Upper lobe of left lung (tissue), 6 donors: ENCODE measurements around the gene KCNK3. TPM values are rescaled to one million over a fixed set of nuclear protein-coding genes. Genes with fewer than 3 reads are reported as not detected.
A peak's percentile ranks its signal among the peaks of the same experiment; 100 is the strongest.

Experiments used
- ATAC-seq, 2 donors: fragments of 200-7000 bp; cut with Tn5 transposase; one replicate each; pipeline ENCODE4 v1.9.1; 2022; ENCODE audit warnings: mild to moderate bottlenecking in 2 of 2, moderate library complexity in 2 of 2; ENCODE audit not compliant: low FRiP score in 2 of 2
- DNase-seq, 2 donors: peaks; one replicate each; pipeline ENCODE4 v3.0.0-alpha.2; 2019 to 2020
- H3K27ac ChIP-seq, 4 donors: fragments of 200-600 bp; sonication (generic); one replicate each; pipeline ENCODE4 v1.5.1; 2016 to 2019
- H3K27me3 ChIP-seq, 4 donors: fragments of 200-600 bp; sonication (generic); one replicate each; pipeline ENCODE4 v1.5.1; 2017 to 2019
- H3K36me3 ChIP-seq, 4 donors: fragments of 200-600 bp; sonication (generic); one replicate each; pipeline ENCODE4 v1.5.1; 2016 to 2019
- H3K4me1 ChIP-seq, 4 donors: fragments of 200-600 bp; sonication (generic); one replicate each; pipeline ENCODE4 v1.5.1; 2018 to 2019
- H3K4me3 ChIP-seq, 4 donors: fragments of 200-600 bp; sonication (generic); one replicate each; pipeline ENCODE4 v1.5.1; 2017 to 2019; ENCODE audit warnings: mild to moderate bottlenecking in 2 of 4, moderate library complexity in 1 of 4
- H3K9me3 ChIP-seq, 4 donors: fragments of 200-600 bp; sonication (generic); one replicate each; pipeline ENCODE4 v1.5.1; 2018 to 2019
- CTCF ChIP-seq, 6 experiments: fragments of 450-650 bp in 4 of 6; fragments of 200-600 bp in 2 of 6; sonication (generic) in 2 of 6; IDR thresholded peaks; one replicate each; pipeline ENCODE4 v1.5.1; 2016 to 2019; ENCODE audit warnings: antibody characterized with exemption in 6 of 6
- EP300 ChIP-seq, 4 donors: sonication (generic); formaldehyde crosslinking; IDR thresholded peaks; one replicate each; pipeline ENCODE4 v1.5.1; 2017; ENCODE audit warnings: antibody characterized with exemption in 4 of 4, control low read depth in 2 of 4
- POLR2A ChIP-seq, 4 donors: fragments of 450-650 bp; IDR thresholded peaks; one replicate each; pipeline ENCODE4 v1.5.1; 2016 to 2017; ENCODE audit warnings: antibody characterized with exemption in 4 of 4, mild to moderate bottlenecking in 2 of 4
- POLR2AphosphoS5 ChIP-seq, 2 donors: sonication (generic); formaldehyde crosslinking; IDR thresholded peaks; one replicate each; pipeline ENCODE4 v1.5.1; 2017; ENCODE audit warnings: antibody characterized with exemption in 2 of 2
- WGBS, 2 donors: methylation state at CpG; one replicate each; pipeline ENCODE4 v1.1.5; 2017 to 2018; 5-methylcytosine and 5-hydroxymethylcytosine counted together
- total RNA-seq, 6 donors: library from RNA; depleted of rRNA in 4 of 6; stranded (reverse); fragments of >200 nt in 4 of 6; gene quantifications; one replicate each; pipeline versions ENCODE4 v1.1.0 to v1.2.1, GENCODE V29; 2016 to 2021
- donor health status: DM: no; HTN: no; CAD: no; lungs with moderate emphysema.
- donor health status: DM: no; HTN: yes; CAD: no; lungs with severe emphysema.

KCNK3 gene
- total RNA-seq, 6 donors from 2014 or later, result 3.0 to 36.1 (median 17.5) TPM

- Histone ChIP-seq H3K27me3 (no peaks in the 10 kb centered on the region), H3K27ac (peak overlapping the region; percentile 37 to 95 (median 82)), H3K4me3 (no peak overlapping the region), H3K4me1 (peaks cover 76 to 89% (median 81%) of the 10 kb centered on the region in 4 donors), H3K36me3 (peaks cover 0 to 14% (median under 1%) of the 10 kb centered on the region in 4 donors), H3K9me3 (no peaks in the 10 kb centered on the region)
- DNase-seq, result peak in 1 of 2 donors; percentile 85
- WGBS, 2 donors, result 69 to 70% methylated on average over 10 to 14 of the region's 14 CpGs
- TF ChIP-seq POLR2A (IDR thresholded peaks at IDR 0.05) (peak in 2 of 4 donors; percentile 21 to 79), POLR2AphosphoS5 (IDR thresholded peaks at IDR 0.05) (peak in 1 of 2 donors; percentile 72), EP300 (IDR thresholded peaks at IDR 0.05) (peak in 1 of 4 donors; percentile 40), CTCF (IDR thresholded peaks at IDR 0.05) (no peak)
- peak; percentile 69 to 79 for ATAC-seq
Observed at GRCh38 chr2:26769089-26769761, 76.7 kb downstream of the KCNK3 start.

DNA sequence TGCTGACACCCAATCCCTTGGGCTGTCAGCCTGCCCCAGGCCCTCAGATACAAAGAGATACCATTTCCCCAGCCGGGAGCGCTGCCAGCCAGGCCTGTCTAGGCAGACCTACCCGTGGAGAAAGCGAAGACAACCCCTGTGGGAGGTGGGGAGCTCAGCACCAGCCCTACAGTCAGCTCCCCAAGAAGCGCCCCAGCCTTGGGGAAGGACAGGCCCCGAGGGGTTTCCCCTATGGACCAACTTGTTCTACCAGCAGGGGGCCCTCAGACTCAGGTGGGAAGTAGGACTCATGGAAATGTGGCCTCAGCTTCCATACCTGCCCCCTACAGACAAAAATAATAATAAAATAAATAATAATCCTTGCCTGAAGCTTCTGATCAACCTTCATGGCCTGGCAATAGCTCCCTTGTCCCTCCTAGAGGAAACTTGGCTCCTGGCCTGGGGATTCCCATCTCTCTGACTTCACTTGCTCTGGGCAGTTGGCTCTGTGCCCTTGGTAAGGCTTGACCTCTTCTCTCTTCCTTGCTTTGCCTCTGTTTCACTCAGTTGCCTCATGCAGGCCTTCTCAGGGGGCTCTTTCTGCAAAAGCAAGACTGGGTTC is 78.6 kb downstream of the KCNK3 start:
- peak in 1 of 2 donors; percentile 50 for ATAC-seq
- TF ChIP-seq POLR2A (IDR thresholded peaks at IDR 0.05), result no peak
- peak in 1 of 2 donors; percentile 16 for TF ChIP-seq POLR2AphosphoS5 (IDR thresholded peaks at IDR 0.05)
- TF ChIP-seq CTCF (IDR thresholded peaks at IDR 0.05), result peak in 3 of 6 experiments; percentile 22 to 25 (median 23)
- Histone ChIP-seq H3K4me3 (no peak overlapping the region), H3K27me3 (no peaks in the 10 kb centered on the region), H3K36me3 (peaks cover 6 to 33% (median 15%) of the 10 kb centered on the region in 4 donors), H3K27ac (peak overlapping the region; percentile 68 to 86 (median 86)), H3K4me1 (peaks cover 64 to 75% (median 68%) of the 10 kb centered on the region in 4 donors), H3K9me3 (no peaks in the 10 kb centered on the region)
- peak in 1 of 2 donors; percentile 79 for DNase-seq
- WGBS, 2 donors, result 74% methylated on average over 6 of the region's 6 CpGs; no CpG with 5 or more reads in 1 of the 2 donors

DNA sequence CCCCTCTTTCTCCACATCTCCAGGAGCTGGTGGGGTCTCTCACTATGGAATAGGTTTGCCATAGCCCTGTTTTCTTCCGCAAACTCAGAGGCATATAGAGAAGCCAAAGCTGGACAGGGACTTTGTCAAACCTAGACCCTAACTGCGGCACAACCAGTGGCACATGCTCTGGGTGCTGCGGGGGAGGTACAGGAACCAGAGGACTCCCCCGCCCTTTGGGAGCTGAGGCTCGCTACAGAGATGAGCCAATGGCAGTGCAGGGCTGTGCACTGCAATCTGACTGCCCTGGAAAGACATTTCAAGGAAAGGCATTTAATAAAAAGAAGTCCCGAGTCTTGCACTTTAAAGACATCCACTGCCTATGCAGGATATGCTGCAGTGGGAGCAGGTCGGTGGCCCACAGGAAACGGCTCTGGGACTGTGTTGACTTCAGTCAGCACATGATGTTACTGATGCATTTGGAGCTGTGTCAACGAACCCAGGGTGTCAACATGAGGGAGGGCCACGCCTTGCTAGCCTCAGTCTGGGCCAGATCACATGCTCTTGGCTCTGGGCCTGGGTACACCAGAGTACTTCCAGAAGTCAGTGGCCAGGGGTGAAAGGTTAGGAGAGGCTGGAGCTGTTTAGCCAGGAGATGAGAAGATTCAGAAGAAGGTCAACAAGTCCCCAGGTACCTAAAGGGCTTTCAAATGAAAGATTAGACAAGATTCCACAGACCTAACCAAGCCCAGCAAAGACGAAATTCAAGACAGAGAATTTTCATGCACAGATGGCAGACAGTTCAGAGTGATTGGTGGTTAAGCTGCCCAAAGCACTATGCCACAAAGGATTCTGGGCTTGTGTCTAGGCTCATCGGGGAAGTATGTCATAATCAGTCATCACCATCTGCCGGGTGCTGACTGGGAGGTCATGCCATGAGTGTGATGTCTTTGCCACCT is 79.8 kb downstream of the KCNK3 start:
- Histone ChIP-seq H3K4me3 (no peak overlapping the region), H3K9me3 (no peaks in the 10 kb centered on the region), H3K4me1 (peaks cover 52 to 62% (median 56%) of the 10 kb centered on the region in 4 donors), H3K27me3 (no peaks in the 10 kb centered on the region), H3K27ac (peak overlapping the region; percentile 68 to 86 (median 86)), H3K36me3 (peaks cover 14 to 45% (median 27%) of the 10 kb centered on the region in 4 donors)
- DNase-seq, result peak in 1 of 2 donors; percentile 96
- ATAC-seq, result peak; percentile 84 to 89
- TF ChIP-seq EP300 (IDR thresholded peaks at IDR 0.05) (peak in 2 of 4 donors; percentile 88 to 99), POLR2AphosphoS5 (IDR thresholded peaks at IDR 0.05) (peak; percentile 92 to 97), POLR2A (IDR thresholded peaks at IDR 0.05) (peak in 1 of 4 donors; percentile 77), CTCF (IDR thresholded peaks at IDR 0.05) (no peak)
- WGBS, 2 donors, result 33 to 40% methylated on average over 6 to 13 of the region's 13 CpGs

DNA sequence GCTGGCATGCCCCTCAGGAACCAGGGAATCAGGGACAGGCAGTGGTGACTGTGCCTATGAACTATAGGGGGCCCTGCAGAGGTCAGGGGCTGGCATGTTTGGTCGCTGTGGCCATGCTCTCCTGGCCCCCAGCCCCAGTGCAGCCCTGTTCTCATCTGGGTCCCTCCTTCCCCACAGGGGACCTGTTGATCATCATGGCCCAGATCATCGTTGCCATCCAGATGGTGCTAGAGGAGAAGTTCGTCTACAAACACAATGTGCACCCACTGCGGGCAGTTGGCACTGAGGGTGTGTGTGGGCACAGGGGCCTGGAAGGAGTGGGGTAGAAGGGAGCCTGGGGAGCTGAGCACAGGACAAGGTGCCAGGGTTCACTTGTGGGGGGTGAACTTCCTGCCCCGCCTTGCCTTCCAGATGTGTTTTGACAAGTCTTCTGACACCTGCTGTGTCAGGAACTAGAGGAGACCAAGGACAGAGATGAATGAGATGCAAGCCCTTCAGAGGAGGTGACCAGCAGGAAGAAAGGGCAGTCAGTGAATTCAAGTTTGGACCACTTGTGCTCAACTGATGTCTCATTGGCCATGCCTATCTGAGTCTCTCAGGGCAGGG is 83.8 kb downstream of the KCNK3 start:
- H3K36me3 ChIP-seq, result peaks cover 31 to 75% (median 60%) of the 10 kb centered on the region in 4 donors
- no peak for DNase-seq
- H3K4me3 ChIP-seq, result no peak overlapping the region
- no peak for TF ChIP-seq EP300 (IDR thresholded peaks at IDR 0.05)
- no peak for TF ChIP-seq CTCF (IDR thresholded peaks at IDR 0.05)
- no peak for TF ChIP-seq POLR2A (IDR thresholded peaks at IDR 0.05)
- TF ChIP-seq POLR2AphosphoS5 (IDR thresholded peaks at IDR 0.05), result no peak
- WGBS, 2 donors, result 93 to 94% methylated on average over 5 of the region's 5 CpGs
- peaks cover 20 to 30% (median 23%) of the 10 kb centered on the region in 4 donors for H3K4me1 ChIP-seq
- no peak overlapping the region for H3K27ac ChIP-seq
- ATAC-seq, result no peak
- H3K27me3 ChIP-seq, result no peaks in the 10 kb centered on the region
- H3K9me3 ChIP-seq, result no peaks in the 10 kb centered on the region
